CD14-positive monocyte (primary cell): ENCODE measurements around the gene SLIT1. TPM values are rescaled to one million over a fixed set of nuclear protein-coding genes. Genes with fewer than 3 reads are reported as not detected.

Source experiments
- DNase-seq, 3 donors: peaks; one replicate each; pipeline ENCODE4 v3.0.0-alpha.2; 2011 to 2022
- H2AFZ ChIP-seq: 2 replicates; pipeline ENCODE4 v1.6.0; 2012; ENCODE audit warnings: mild to moderate bottlenecking, low read depth, low read length, inconsistent platforms; ENCODE audit not compliant: insufficient read depth, poor library complexity, severe bottlenecking
- H3K27ac ChIP-seq, 2 donors: 1 replicate in 1 of 2; 2 replicates in 1 of 2; pipeline ENCODE4 v1.5.1; 2012 to 2013; ENCODE audit warnings: low read length in 2 of 2, control low read depth in 1 of 2, inconsistent platforms in 1 of 2, low read depth in 1 of 2, mild to moderate bottlenecking in 1 of 2
- H3K27me3 ChIP-seq, 2 donors: one replicate each; pipeline versions ENCODE4 v1.6.0 to v1.6.1; 2011 to 2013; ENCODE audit warnings: low read length in 2 of 2; ENCODE audit not compliant: control insufficient read depth in 2 of 2, insufficient read depth in 2 of 2
- H3K36me3 ChIP-seq, 2 donors: replicated peaks in 1 of 2; 1 replicate in 1 of 2; 2 replicates in 1 of 2; pipeline versions ENCODE4 v1.5.1 to v1.6.1; 2012 to 2013; ENCODE audit warnings: low read length in 2 of 2, control low read depth in 1 of 2, inconsistent platforms in 1 of 2, mild to moderate bottlenecking in 1 of 2; ENCODE audit not compliant: insufficient read depth in 2 of 2, control insufficient read depth in 1 of 2
- H3K4me1 ChIP-seq, 2 donors: 1 replicate in 1 of 2; 2 replicates in 1 of 2; pipeline versions ENCODE4 v1.5.1 to v1.6.1; 2012 to 2013; ENCODE audit warnings: low read length in 2 of 2, control low read depth in 1 of 2, inconsistent platforms in 1 of 2, mild to moderate bottlenecking in 1 of 2, moderate library complexity in 1 of 2; ENCODE audit not compliant: insufficient read depth in 2 of 2, control insufficient read depth in 1 of 2
- H3K4me2 ChIP-seq: replicated peaks from 2 replicates; pipeline ENCODE3; 2012; ENCODE audit warnings: low read length, moderate library complexity, mild to moderate bottlenecking; ENCODE audit not compliant: poor library complexity, severe bottlenecking; ENCODE audit errors: extremely low read depth
- H3K4me3 ChIP-seq, 3 experiments: fragments of 200-600 bp in 1 of 3; sonication (generic) in 1 of 3; replicated peaks in 1 of 3; 1 replicate in 2 of 3; 2 replicates in 1 of 3; pipeline ENCODE4 v1.5.1; 2011 to 2013; ENCODE audit warnings: low read length in 3 of 3, mild to moderate bottlenecking in 3 of 3, control low read depth in 2 of 3, low read depth in 2 of 3, inconsistent platforms in 1 of 3, moderate library complexity in 1 of 3
- H3K79me2 ChIP-seq: 2 replicates; pipeline ENCODE4 v1.6.0; 2012; ENCODE audit warnings: mild to moderate bottlenecking, control low read depth, inconsistent platforms, low read length, moderate library complexity; ENCODE audit not compliant: insufficient read depth
- H3K9ac ChIP-seq: 2 replicates; pipeline ENCODE4 v1.6.0; 2017; ENCODE audit warnings: low read length, mild to moderate bottlenecking; ENCODE audit not compliant: insufficient read depth, poor library complexity, severe bottlenecking
- H3K9me3 ChIP-seq, 2 donors: replicated peaks in 1 of 2; 1 replicate in 1 of 2; 2 replicates in 1 of 2; pipeline versions ENCODE4 v1.5.1 to v1.6.1; 2012 to 2013; ENCODE audit warnings: low read length in 2 of 2, control low read depth in 1 of 2; ENCODE audit not compliant: control insufficient read depth in 1 of 2, insufficient read depth in 1 of 2
- H4K20me1 ChIP-seq: 2 replicates; pipeline ENCODE4 v1.6.0; 2012; ENCODE audit warnings: mild to moderate bottlenecking, low read length, control low read depth, moderate library complexity; ENCODE audit not compliant: insufficient read depth
- H3K27ac Mint-ChIP-seq, 7 donors: one replicate each; pipeline ENCODE4 v1.8.0; 2020; ENCODE audit warnings: mild to moderate bottlenecking in 7 of 7, mixed read lengths in 7 of 7, moderate library complexity in 6 of 7, inconsistent platforms in 2 of 7
- H3K27me3 Mint-ChIP-seq, 3 donors: one replicate each; pipeline ENCODE4 v1.8.0; 2021 to 2022; ENCODE audit warnings: low read depth in 3 of 3, mild to moderate bottlenecking in 3 of 3, mixed read lengths in 3 of 3, moderate library complexity in 3 of 3, inconsistent platforms in 1 of 3
- H3K36me3 Mint-ChIP-seq, 2 donors: one replicate each; pipeline ENCODE4 v1.8.0; 2020; ENCODE audit warnings: mixed read lengths in 2 of 2, inconsistent platforms in 1 of 2, mild to moderate bottlenecking in 1 of 2
- H3K4me1 Mint-ChIP-seq: one replicate; pipeline ENCODE4 v1.8.0; 2020; ENCODE audit warnings: mild to moderate bottlenecking, mixed read lengths
- H3K4me3 Mint-ChIP-seq, 2 donors: one replicate each; pipeline ENCODE4 v1.8.0; 2020; ENCODE audit warnings: mild to moderate bottlenecking in 2 of 2, mixed read lengths in 2 of 2, moderate library complexity in 1 of 2
- H3K9me3 Mint-ChIP-seq, 7 donors: one replicate each; pipeline ENCODE4 v1.8.0; 2020 to 2022; ENCODE audit warnings: mixed read lengths in 7 of 7, mild to moderate bottlenecking in 6 of 7, moderate library complexity in 6 of 7, inconsistent platforms in 2 of 7
- WGBS: methylation state at CpG from one replicate; pipeline ENCODE4 v1.1.5; 2013; ENCODE audit warnings: missing lambda C conversion rate; ENCODE audit not compliant: insufficient coverage; 5-methylcytosine and 5-hydroxymethylcytosine counted together
- intact Hi-C, 2 donors: fragments of 100-400 bp; cut with micrococcal nuclease; formaldehyde crosslinking; loops; one replicate each; pipeline versions ENCODE4 v1.15.0 to v1.15.1; 2023
- polyA plus RNA-seq, 3 donors: library from polyadenylated mRNA; depleted of rRNA in 1 of 3; unstranded in 2 of 3; stranded (reverse) in 1 of 3; fragments of 300-500 nt in 2 of 3; fragments of >200 nt in 1 of 3; fragmentation: Illumina TruSeq in 2 of 3; gene quantifications; 1 replicate in 2 of 3; 2 replicates in 1 of 3; pipeline ENCODE4 v1.2.3, GENCODE V29; 2012 to 2021
- TF ChIP-seq, protein P1 (sequence below): fragments of 200-600 bp; IDR thresholded peaks from one replicate; pipeline ENCODE4 v1.8.0; 2022; ENCODE audit warnings: antibody characterized with exemption, mild to moderate bottlenecking

SLIT1 gene
- polyA plus RNA-seq, 3 donors, result 0.05 to 0.81 (median 0.16) TPM

DNA sequence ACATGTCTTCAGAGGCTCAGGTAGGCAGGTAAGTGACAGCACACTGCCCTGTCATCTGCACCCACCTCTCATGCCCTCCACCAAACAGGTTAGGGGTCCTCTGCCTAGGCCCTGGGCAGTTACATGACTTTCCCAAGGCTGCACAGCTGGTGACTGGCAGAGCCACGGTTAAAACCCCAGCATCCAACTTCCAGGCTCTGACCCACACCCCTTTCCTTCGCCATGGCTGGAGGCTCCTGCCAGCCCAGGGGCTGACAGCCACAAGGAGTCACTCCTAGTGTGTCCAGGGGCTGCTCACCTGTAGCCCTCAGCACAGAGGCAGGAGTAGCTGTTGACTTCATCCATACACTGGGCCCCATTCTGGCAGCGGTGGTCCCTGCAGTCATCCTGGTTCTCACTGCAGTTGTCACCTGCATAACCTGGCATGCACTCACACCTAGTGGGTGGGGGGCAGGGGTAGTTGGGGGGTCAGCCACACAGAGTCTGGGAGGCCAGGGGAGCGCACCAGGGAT, 175.0 kb downstream of the SLIT1 start:
- no peaks in the 10 kb centered on the region for H4K20me1 ChIP-seq
- no peaks in the 10 kb centered on the region for H3K36me3 ChIP-seq
- H3K9ac ChIP-seq, result no peak overlapping the region
- no peaks in the 10 kb centered on the region for H3K27me3 ChIP-seq
- H3K4me1 ChIP-seq, result no peaks in the 10 kb centered on the region
- H3K4me3 Mint-ChIP-seq, result no peak overlapping the region
- no peak overlapping the region for H2AFZ ChIP-seq
- no peak overlapping the region for H3K4me3 ChIP-seq
- 94% methylated on average over 2 of the region's 4 CpGs for WGBS
- H3K36me3 Mint-ChIP-seq, result no peaks in the 10 kb centered on the region
- intact Hi-C loops, result no loop called here
- H3K27ac ChIP-seq, result no peak overlapping the region
- H3K4me1 Mint-ChIP-seq, result no peaks in the 10 kb centered on the region
- no peak overlapping the region for H3K27ac Mint-ChIP-seq
- H3K9me3 ChIP-seq, result peaks cover 13 to 20% of the 10 kb centered on the region in 2 donors
- H3K4me2 ChIP-seq, result no peak overlapping the region
- peaks cover 13 to 24% (median 21%) of the 10 kb centered on the region in 7 donors for H3K9me3 Mint-ChIP-seq
- peaks cover 0 to 4% (median 2%) of the 10 kb centered on the region in 3 donors for H3K27me3 Mint-ChIP-seq
- no peak for DNase-seq
- TF ChIP-seq, protein P1, sequence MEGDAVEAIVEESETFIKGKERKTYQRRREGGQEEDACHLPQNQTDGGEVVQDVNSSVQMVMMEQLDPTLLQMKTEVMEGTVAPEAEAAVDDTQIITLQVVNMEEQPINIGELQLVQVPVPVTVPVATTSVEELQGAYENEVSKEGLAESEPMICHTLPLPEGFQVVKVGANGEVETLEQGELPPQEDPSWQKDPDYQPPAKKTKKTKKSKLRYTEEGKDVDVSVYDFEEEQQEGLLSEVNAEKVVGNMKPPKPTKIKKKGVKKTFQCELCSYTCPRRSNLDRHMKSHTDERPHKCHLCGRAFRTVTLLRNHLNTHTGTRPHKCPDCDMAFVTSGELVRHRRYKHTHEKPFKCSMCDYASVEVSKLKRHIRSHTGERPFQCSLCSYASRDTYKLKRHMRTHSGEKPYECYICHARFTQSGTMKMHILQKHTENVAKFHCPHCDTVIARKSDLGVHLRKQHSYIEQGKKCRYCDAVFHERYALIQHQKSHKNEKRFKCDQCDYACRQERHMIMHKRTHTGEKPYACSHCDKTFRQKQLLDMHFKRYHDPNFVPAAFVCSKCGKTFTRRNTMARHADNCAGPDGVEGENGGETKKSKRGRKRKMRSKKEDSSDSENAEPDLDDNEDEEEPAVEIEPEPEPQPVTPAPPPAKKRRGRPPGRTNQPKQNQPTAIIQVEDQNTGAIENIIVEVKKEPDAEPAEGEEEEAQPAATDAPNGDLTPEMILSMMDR, result no peak
- H3K79me2 ChIP-seq, result no peaks in the 10 kb centered on the region

DNA sequence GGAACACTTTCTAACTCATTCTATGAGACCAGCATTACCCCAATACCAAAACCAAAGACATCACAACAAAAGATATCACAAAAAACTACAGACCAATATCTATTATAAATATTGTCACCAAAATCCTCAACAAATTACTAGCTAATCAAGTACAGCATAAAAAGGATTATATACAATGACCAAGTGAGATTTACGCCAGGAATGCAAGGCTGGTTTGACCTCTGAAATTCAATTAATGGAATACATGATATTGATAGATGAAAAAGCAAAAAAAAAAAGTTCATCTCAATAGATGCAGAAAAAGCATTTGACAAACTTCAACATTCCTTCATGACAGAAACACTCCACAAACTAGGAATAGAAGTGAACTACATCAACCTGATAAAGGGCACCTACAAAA, 178.3 kb downstream of the SLIT1 start:
- Histone ChIP-seq H3K79me2 (no peaks in the 10 kb centered on the region), H3K27me3 (no peaks in the 10 kb centered on the region), H3K9me3 (peaks cover 13 to 20% of the 10 kb centered on the region in 2 donors), H3K9ac (no peak overlapping the region), H3K4me1 (no peaks in the 10 kb centered on the region), H3K36me3 (no peaks in the 10 kb centered on the region), H2AFZ (no peak overlapping the region), H3K27ac (no peak overlapping the region), H4K20me1 (no peaks in the 10 kb centered on the region), H3K4me3 (no peak overlapping the region), H3K4me2 (no peak overlapping the region)
- no CpG with 5 or more reads among the region's 1 CpG for WGBS
- intact Hi-C loops, result no loop called here
- TF ChIP-seq, protein P1, result no peak
- H3K27ac Mint-ChIP-seq, result no peak overlapping the region
- no peaks in the 10 kb centered on the region for H3K4me1 Mint-ChIP-seq
- H3K27me3 Mint-ChIP-seq, result peaks cover 2 to 6% (median 3%) of the 10 kb centered on the region in 3 donors
- H3K36me3 Mint-ChIP-seq, result no peaks in the 10 kb centered on the region
- no peak for DNase-seq
- peaks cover 13 to 25% (median 22%) of the 10 kb centered on the region in 7 donors for H3K9me3 Mint-ChIP-seq
- no peak overlapping the region for H3K4me3 Mint-ChIP-seq
